Effector CD4-positive, alpha-beta T cell (primary cell): ENCODE measurements around the gene RASSF5.

Experiments
- DNase-seq: peaks from one replicate; pipeline ENCODE4 v3.0.0-alpha.2; 2020
- total RNA-seq: gene quantifications from one replicate; lab custom pipeline; 2026; lab: John Stamatoyannopoulos, UW

Gene RASSF5
- total RNA-seq = 339 reads per million, percentile 96 among the genes with 10 or more reads in this experiment

GRCh38 chr1:206507284-206508129 lies at the start of gene RASSF5:
TSS of gene RASSF5 (plus strand) at chr1:206507531. CDS start at chr1:206507603, 72 bp downstream.
- DNase-seq = peak; percentile 68

- DNase-seq = no peak
Observed at GRCh38 chr1:206459703-206460102, 47.6 kb upstream of the RASSF5 start.

GRCh38 chr1:206460836-206461426 lies 46.4 kb upstream of the RASSF5 start:
- no peak for DNase-seq

- DNase-seq = peak; percentile 63
Observed at GRCh38 chr1:206461602-206462455, 45.5 kb upstream of the RASSF5 start.

- DNase-seq = no peak
Observed at GRCh38 chr1:206463137-206463536, 44.2 kb upstream of the RASSF5 start.

GRCh38 chr1:206463911-206464310 lies 43.4 kb upstream of the RASSF5 start:
- no peak for DNase-seq

GRCh38 chr1:206464456-206464964 lies 42.8 kb upstream of the RASSF5 start:
- no peak for DNase-seq

GRCh38 chr1:206465951-206466350 lies 41.4 kb upstream of the RASSF5 start:
- DNase-seq = no peak

- DNase-seq = no peak
Observed at GRCh38 chr1:206466840-206467649, 40.3 kb upstream of the RASSF5 start.

GRCh38 chr1:206467915-206468314 lies 39.4 kb upstream of the RASSF5 start:
- no peak for DNase-seq

GRCh38 chr1:206468571-206468970 lies 38.8 kb upstream of the RASSF5 start:
- DNase-seq = no peak

GRCh38 chr1:206469411-206469932 lies 37.9 kb upstream of the RASSF5 start:
- no peak for DNase-seq

GRCh38 chr1:206469933-206470691 lies 37.2 kb upstream of the RASSF5 start, which contains the start of gene IKBKE:
TSS of gene IKBKE (plus strand) at chr1:206470476. CDS start at chr1:206473228, 2,752 bp downstream.
- DNase-seq = peak; percentile 30

- peak; percentile 28 for DNase-seq
Observed at GRCh38 chr1:206470692-206471414, 36.5 kb upstream of the RASSF5 start.

GRCh38 chr1:206471415-206471801 lies 35.9 kb upstream of the RASSF5 start:
- DNase-seq = no peak

GRCh38 chr1:206472024-206472423 lies 35.3 kb upstream of the RASSF5 start:
- no peak for DNase-seq

GRCh38 chr1:206472454-206472853 lies 34.9 kb upstream of the RASSF5 start:
- no peak for DNase-seq

GRCh38 chr1:206472886-206473285 lies 34.4 kb upstream of the RASSF5 start:
- no peak for DNase-seq

GRCh38 chr1:206476058-206476457 lies 31.3 kb upstream of the RASSF5 start:
- DNase-seq = no peak

- no peak for DNase-seq
Observed at GRCh38 chr1:206476591-206476990, 30.7 kb upstream of the RASSF5 start.
